Tibial nerve (tissue), 4 donors: ENCODE measurements around the gene BBS12. TPM values are rescaled to one million over a fixed set of nuclear protein-coding genes. Genes with fewer than 3 reads are reported as not detected.

ENCODE experiments used
- DNase-seq, 2 donors: peaks; one replicate each; pipeline ENCODE4 v3.0.0-alpha.2; 2019; ENCODE audit warnings: low spot score in 2 of 2
- H3K27ac ChIP-seq, 4 donors: fragments of 200-600 bp; sonication (generic) in 3 of 4; one replicate each; pipeline ENCODE4 v1.5.1; 2017 to 2019; ENCODE audit warnings: mild to moderate bottlenecking in 1 of 4
- H3K27me3 ChIP-seq, 2 donors: fragments of 200-600 bp; sonication (generic) in 1 of 2; one replicate each; pipeline versions ENCODE4 v1.5.1 to v1.6.0; 2017 to 2019
- H3K36me3 ChIP-seq, 3 donors: fragments of 200-600 bp; sonication (generic); one replicate each; pipeline ENCODE4 v1.5.1; 2018 to 2019
- H3K4me1 ChIP-seq, 4 donors: fragments of 200-600 bp; sonication (generic) in 3 of 4; one replicate each; pipeline ENCODE4 v1.5.1; 2017 to 2019
- H3K4me3 ChIP-seq, 4 donors: fragments of 200-600 bp; sonication (generic) in 3 of 4; one replicate each; pipeline ENCODE4 v1.5.1; 2017 to 2019; ENCODE audit warnings: mild to moderate bottlenecking in 1 of 4, moderate library complexity in 1 of 4
- H3K9me3 ChIP-seq, 4 donors: fragments of 200-600 bp; sonication (generic) in 3 of 4; one replicate each; pipeline ENCODE4 v1.5.1; 2017 to 2019
- EP300 ChIP-seq, 2 donors: sonication (generic); formaldehyde crosslinking; IDR thresholded peaks; one replicate each; pipeline ENCODE4 v1.6.1; 2017; ENCODE audit warnings: antibody characterized with exemption in 2 of 2, mild to moderate bottlenecking in 1 of 2
- POLR2A ChIP-seq, 2 donors: fragments of 450-650 bp; IDR thresholded peaks; one replicate each; pipeline ENCODE4 v1.6.1; 2017; ENCODE audit warnings: antibody characterized with exemption in 2 of 2, mild to moderate bottlenecking in 2 of 2, moderate library complexity in 2 of 2
- WGBS, 2 donors: methylation state at CpG; one replicate each; pipeline ENCODE4 v1.1.5; 2018; 5-methylcytosine and 5-hydroxymethylcytosine counted together
- total RNA-seq, 4 donors: library from RNA; depleted of rRNA; stranded (reverse); fragments of >200 nt; gene quantifications; one replicate each; pipeline ENCODE4 v1.1.0, GENCODE V29; 2016
- TF ChIP-seq, protein P1 (sequence below), 5 experiments: fragments of 200-600 bp in 3 of 5; fragments of 450-650 bp in 2 of 5; sonication (generic) in 3 of 5; IDR thresholded peaks; one replicate each; pipeline ENCODE4 v1.5.1; 2016 to 2019; ENCODE audit warnings: antibody characterized with exemption in 5 of 5, mild to moderate bottlenecking in 3 of 5, moderate library complexity in 2 of 5

The BBS12 gene
- total RNA-seq, 4 donors from 2014 or later, result 2.9 to 6.7 (median 5.3) TPM

DNA sequence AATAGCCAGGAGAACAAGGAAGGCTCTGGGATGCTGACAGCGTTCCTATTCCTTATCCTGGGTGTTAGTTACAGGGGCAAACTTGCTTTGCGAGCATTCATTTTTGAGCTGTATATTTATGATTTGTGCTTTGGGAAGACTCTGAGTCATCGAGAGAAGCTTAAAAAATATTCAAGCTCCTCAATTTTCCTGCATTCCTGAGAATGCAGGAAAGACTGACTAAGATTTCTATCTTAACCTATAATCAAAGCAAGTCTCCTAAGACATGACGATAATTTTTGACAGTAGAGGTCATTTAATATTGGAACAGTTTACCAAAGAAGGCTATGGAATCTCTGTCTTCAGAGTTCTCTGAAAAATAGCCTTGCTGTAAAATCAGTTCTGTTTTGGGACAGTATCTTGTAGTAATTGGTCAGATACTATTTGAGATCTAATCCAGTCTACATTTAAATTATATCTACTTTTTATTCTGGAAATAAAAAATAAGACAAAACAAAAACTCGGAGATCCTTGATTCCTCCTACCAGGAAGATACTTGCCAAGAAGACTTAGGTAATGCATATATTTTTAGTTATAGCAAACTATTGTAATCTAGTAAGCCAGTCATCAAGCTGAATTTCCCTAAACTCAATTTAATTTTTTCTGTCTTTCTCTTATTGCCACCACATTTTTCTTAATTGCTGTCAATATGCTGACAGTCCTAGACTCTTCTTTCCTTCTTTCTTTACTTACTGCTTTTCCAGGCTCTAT lies 31.7 kb downstream of the BBS12 start:
- H3K27ac ChIP-seq, result no peak overlapping the region

GRCh38 chr4:122764821-122765215 lies 32.3 kb downstream of the BBS12 start:
- no peaks in the 10 kb centered on the region for H3K9me3 ChIP-seq
- H3K4me1 ChIP-seq, result peaks cover 0 to 12% (median 0%) of the 10 kb centered on the region in 4 donors
- TF ChIP-seq EP300 (IDR thresholded peaks at IDR 0.05), result no peak
- no peak for TF ChIP-seq POLR2A (IDR thresholded peaks at IDR 0.05)
- TF ChIP-seq, protein P1, sequence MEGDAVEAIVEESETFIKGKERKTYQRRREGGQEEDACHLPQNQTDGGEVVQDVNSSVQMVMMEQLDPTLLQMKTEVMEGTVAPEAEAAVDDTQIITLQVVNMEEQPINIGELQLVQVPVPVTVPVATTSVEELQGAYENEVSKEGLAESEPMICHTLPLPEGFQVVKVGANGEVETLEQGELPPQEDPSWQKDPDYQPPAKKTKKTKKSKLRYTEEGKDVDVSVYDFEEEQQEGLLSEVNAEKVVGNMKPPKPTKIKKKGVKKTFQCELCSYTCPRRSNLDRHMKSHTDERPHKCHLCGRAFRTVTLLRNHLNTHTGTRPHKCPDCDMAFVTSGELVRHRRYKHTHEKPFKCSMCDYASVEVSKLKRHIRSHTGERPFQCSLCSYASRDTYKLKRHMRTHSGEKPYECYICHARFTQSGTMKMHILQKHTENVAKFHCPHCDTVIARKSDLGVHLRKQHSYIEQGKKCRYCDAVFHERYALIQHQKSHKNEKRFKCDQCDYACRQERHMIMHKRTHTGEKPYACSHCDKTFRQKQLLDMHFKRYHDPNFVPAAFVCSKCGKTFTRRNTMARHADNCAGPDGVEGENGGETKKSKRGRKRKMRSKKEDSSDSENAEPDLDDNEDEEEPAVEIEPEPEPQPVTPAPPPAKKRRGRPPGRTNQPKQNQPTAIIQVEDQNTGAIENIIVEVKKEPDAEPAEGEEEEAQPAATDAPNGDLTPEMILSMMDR (IDR thresholded peaks at IDR 0.05), result no peak
- H3K4me3 ChIP-seq, result no peak overlapping the region
- WGBS, 2 donors, result 58 to 71% methylated on average over 1 of the region's 1 CpG
- H3K36me3 ChIP-seq, result no peaks in the 10 kb centered on the region
- no peak overlapping the region for H3K27ac ChIP-seq
- H3K27me3 ChIP-seq, result no peaks in the 10 kb centered on the region
- no peak for DNase-seq

More for the DNA sequence above, 31.7 kb downstream of the BBS12 start:
- TF ChIP-seq EP300 (IDR thresholded peaks at IDR 0.05) (no peak), POLR2A (IDR thresholded peaks at IDR 0.05) (no peak)
- TF ChIP-seq, protein P1 (IDR thresholded peaks at IDR 0.05), result no peak
- 62 to 69% methylated on average over 5 of the region's 5 CpGs for WGBS, 2 donors
- H3K9me3 ChIP-seq, result no peaks in the 10 kb centered on the region
- peaks cover 0 to 12% (median 0%) of the 10 kb centered on the region in 4 donors for H3K4me1 ChIP-seq
- H3K36me3 ChIP-seq, result no peaks in the 10 kb centered on the region
- no peak for DNase-seq
- no peak overlapping the region for H3K4me3 ChIP-seq
- H3K27me3 ChIP-seq, result no peaks in the 10 kb centered on the region

- Histone ChIP-seq H3K27me3 (no peaks in the 10 kb centered on the region), H3K4me3 (no peak overlapping the region)
- 84 to 90% methylated on average over 7 of the region's 7 CpGs for WGBS, 2 donors
Measured at GRCh38 chr4:122765692-122766352, 33.3 kb downstream of the BBS12 start.

GRCh38 chr4:122766353-122766705 lies 33.8 kb downstream of the BBS12 start:
- no peaks in the 10 kb centered on the region for H3K9me3 ChIP-seq
- 96 to 97% methylated on average over 3 of the region's 3 CpGs for WGBS, 2 donors
- TF ChIP-seq EP300 (IDR thresholded peaks at IDR 0.05), result no peak
- no peak for TF ChIP-seq POLR2A (IDR thresholded peaks at IDR 0.05)
- TF ChIP-seq, protein P1 (IDR thresholded peaks at IDR 0.05), result no peak
- no peaks in the 10 kb centered on the region for H3K36me3 ChIP-seq
- no peaks in the 10 kb centered on the region for H3K27me3 ChIP-seq
- H3K4me3 ChIP-seq, result no peak overlapping the region
- peaks cover 0 to 12% (median 0%) of the 10 kb centered on the region in 4 donors for H3K4me1 ChIP-seq
- no peak for DNase-seq
- no peak overlapping the region for H3K27ac ChIP-seq

More at GRCh38 chr4:122765692-122766352, 33.3 kb downstream of the BBS12 start:
- Histone ChIP-seq H3K9me3 (no peaks in the 10 kb centered on the region), H3K4me1 (peaks cover 0 to 12% (median 0%) of the 10 kb centered on the region in 4 donors), H3K36me3 (no peaks in the 10 kb centered on the region), H3K27ac (no peak overlapping the region)
- TF ChIP-seq, protein P1 (IDR thresholded peaks at IDR 0.05), result no peak
- TF ChIP-seq EP300 (IDR thresholded peaks at IDR 0.05), result no peak
- TF ChIP-seq POLR2A (IDR thresholded peaks at IDR 0.05), result no peak
- no peak for DNase-seq

GRCh38 chr4:122766950-122767349 lies 34.4 kb downstream of the BBS12 start:
- H3K27ac ChIP-seq, result no peak overlapping the region
- no peak for DNase-seq
- no peak overlapping the region for H3K4me3 ChIP-seq
- H3K27me3 ChIP-seq, result no peaks in the 10 kb centered on the region
- H3K9me3 ChIP-seq, result no peaks in the 10 kb centered on the region
- peaks cover 0 to 12% (median 0%) of the 10 kb centered on the region in 4 donors for H3K4me1 ChIP-seq
- no peaks in the 10 kb centered on the region for H3K36me3 ChIP-seq
- WGBS, 2 donors, result 58 to 85% methylated on average over 2 of the region's 2 CpGs
- no peak for TF ChIP-seq POLR2A (IDR thresholded peaks at IDR 0.05)
- no peak for TF ChIP-seq EP300 (IDR thresholded peaks at IDR 0.05)
- TF ChIP-seq, protein P1 (IDR thresholded peaks at IDR 0.05), result no peak
